Panc1 (cell line): ENCODE data around the gene CD4. TPM values are rescaled to one million over a fixed set of nuclear protein-coding genes. Genes with fewer than 3 reads are reported as not detected.

ENCODE experiments used
- ATAC-seq: fragments of 200-7000 bp; cut with Tn5 transposase; 2 replicates; pipeline ENCODE4 v1.9.1; 2020; ENCODE audit warnings: mild to moderate bottlenecking, moderate library complexity
- BruUV-seq: library from RNA; stranded (reverse); fragments of 400-500 nt; replicated peaks from 2 replicates; lab custom pipeline; 2021; lab: Mats Ljungman, UMichigan
- CTCF ChIA-PET: fragments of 300-600 bp; sonication (Branson Sonifier 250); formaldehyde crosslinking; loops from one replicate; lab custom pipeline; 2022; ENCODE audit warnings: antibody characterized with exemption; lab: Charles Lee
- POLR2A ChIA-PET: fragments of 300-600 bp; sonication (Branson Sonifier 250); formaldehyde crosslinking; loops from one replicate; lab custom pipeline; 2022; ENCODE audit warnings: antibody characterized with exemption; lab: Charles Lee
- DNase-seq: peaks from one replicate; pipeline ENCODE4 v3.0.0-alpha.2; 2010; ENCODE audit warnings: low read depth, low spot score
- H3K27ac ChIP-seq: 2 replicates; pipeline ENCODE4 v1.5.1; 2011; ENCODE audit warnings: mild to moderate bottlenecking, low read length, inconsistent platforms
- H3K27me3 ChIP-seq: fragments of 200-500 bp; sonication (Bioruptor generic); 2 replicates; pipeline ENCODE4 v1.6.0; 2014; ENCODE audit warnings: low read length, inconsistent platforms; ENCODE audit not compliant: control insufficient read depth, insufficient read depth
- H3K36me3 ChIP-seq: fragments of 200-500 bp; sonication (Bioruptor generic); 2 replicates; pipeline ENCODE4 v1.5.1; 2014; ENCODE audit warnings: inconsistent platforms, mild to moderate bottlenecking, low read length, moderate library complexity; ENCODE audit not compliant: control insufficient read depth, insufficient read depth
- H3K4me1 ChIP-seq: 2 replicates; pipeline ENCODE4 v1.5.1; 2011; ENCODE audit warnings: inconsistent platforms, mild to moderate bottlenecking, low read length, moderate library complexity; ENCODE audit not compliant: control insufficient read depth, insufficient read depth
- H3K4me3 ChIP-seq, 2 experiments: 2 replicates each; pipeline ENCODE4 v1.5.1; 2011 to 2012; ENCODE audit warnings: low read depth in 2 of 2, low read length in 2 of 2, mild to moderate bottlenecking in 2 of 2, inconsistent platforms in 1 of 2, moderate library complexity in 1 of 2
- H3K9me3 ChIP-seq: fragments of 200-500 bp; sonication (Bioruptor generic); 2 replicates; pipeline ENCODE4 v1.5.1; 2014; ENCODE audit warnings: low read depth, mild to moderate bottlenecking, inconsistent platforms, low read length, moderate library complexity; ENCODE audit not compliant: control insufficient read depth, insufficient read depth
- POLR2AphosphoS5 ChIP-seq: IDR thresholded peaks from 2 replicates; pipeline ENCODE4 v1.6.1; 2012; ENCODE audit warnings: mild to moderate bottlenecking, low read depth, low read length, moderate library complexity
- REST ChIP-seq, 2 experiments: IDR thresholded peaks; 2 replicates each; pipeline ENCODE4 v1.6.1; 2011 to 2012; ENCODE audit warnings: low read depth in 2 of 2, control low read depth in 1 of 2, low read length in 1 of 2, mild to moderate bottlenecking in 1 of 2, moderate library complexity in 1 of 2; ENCODE audit not compliant: insufficient read depth in 1 of 2
- SIN3A ChIP-seq: IDR thresholded peaks from 2 replicates; pipeline ENCODE4 v1.6.1; 2012; ENCODE audit warnings: low read depth, mild to moderate bottlenecking, low read length, moderate library complexity, borderline replicate concordance; ENCODE audit not compliant: insufficient read depth
- TCF7L2 ChIP-seq: IDR thresholded peaks from 2 replicates; pipeline ENCODE4 v1.6.1; 2011; ENCODE audit warnings: mild to moderate bottlenecking, low read depth, low read length, inconsistent platforms
- in situ Hi-C: cut with HindIII; loops from 2 replicates; pipeline ENCODE4 v1.10.0; 2016; ENCODE audit warnings: low sequenced_read_pairs, low pct_unique_long_range_greater_than_20kb
- intact Hi-C: fragments of 100-400 bp; cut with micrococcal nuclease; formaldehyde crosslinking; loops from one replicate; pipeline ENCODE4 v1.10.0; 2022; ENCODE audit not compliant: unreplicated experiment
- total RNA-seq: library from RNA; stranded (reverse); gene quantifications from one replicate; pipeline ENCODE4 v1.2.1, GENCODE V29; 2021; ENCODE audit not compliant: unreplicated experiment
- TF ChIP-seq, protein P1 (sequence below): fragments of 450-650 bp; IDR thresholded peaks from 2 replicates; pipeline ENCODE4 v1.5.1; 2017; ENCODE audit warnings: mild to moderate bottlenecking

Gene CD4
- total RNA-seq, 1 experiment from 2014 or later: 0.23 TPM

- peaks cover 7% of the 10 kb centered on the region for H3K4me1 ChIP-seq
- ChIA-PET CTCF (no interaction called here), POLR2A (no interaction called here)
- peaks cover 10% of the 10 kb centered on the region for H3K36me3 ChIP-seq
- ATAC-seq (no peak), DNase-seq (no peak)
- no peak overlapping the region for H3K27ac ChIP-seq
- H3K9me3 ChIP-seq: no peaks in the 10 kb centered on the region
- TF ChIP-seq POLR2AphosphoS5: no peak
- TF ChIP-seq SIN3A: no peak
- TF ChIP-seq TCF7L2: no peak
- BruUV-seq: no TSS peak
- H3K4me3 ChIP-seq: no peak overlapping the region
- no peaks in the 10 kb centered on the region for H3K27me3 ChIP-seq
- in situ Hi-C loops: no loop called here
- intact Hi-C loops: no loop called here
Measured at GRCh38 chr12:6846316-6846869, 57.1 kb downstream of the CD4 start.

DNA sequence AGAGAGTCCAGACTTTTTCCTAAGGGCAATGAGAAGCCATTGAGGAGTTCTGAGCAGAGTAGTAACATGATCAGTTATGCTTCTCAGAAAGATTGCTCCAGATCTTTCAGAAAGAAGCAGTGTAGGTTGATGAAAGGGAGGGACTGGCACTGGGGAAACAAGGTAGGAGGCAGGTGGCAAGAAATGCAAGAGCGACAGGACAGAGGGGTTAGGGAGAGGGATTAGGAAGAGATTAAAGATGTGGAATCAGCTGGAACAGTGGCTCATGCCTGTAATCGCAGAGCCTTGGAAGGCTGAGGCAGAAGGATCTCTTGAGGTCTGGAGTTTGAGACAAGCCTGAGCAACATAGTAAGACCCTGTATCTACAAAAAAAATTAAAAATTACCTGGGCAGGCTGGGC, 58.3 kb downstream of the CD4 start:
- CTCF ChIA-PET: no interaction called here
- H3K27me3 ChIP-seq: no peaks in the 10 kb centered on the region
- H3K36me3 ChIP-seq: peaks cover 10% of the 10 kb centered on the region

More for the DNA sequence above, 58.3 kb downstream of the CD4 start:
- H3K9me3 ChIP-seq: no peaks in the 10 kb centered on the region
- H3K27ac ChIP-seq: no peak overlapping the region
- H3K4me3 ChIP-seq: no peak overlapping the region
- intact Hi-C loops: no loop called here
- DNase-seq (no peak), ATAC-seq (no peak)
- no TSS peak for BruUV-seq
- POLR2A ChIA-PET: no interaction called here
- H3K4me1 ChIP-seq: peaks cover 7% of the 10 kb centered on the region
- in situ Hi-C loops: no loop called here
- TF ChIP-seq, protein P1, sequence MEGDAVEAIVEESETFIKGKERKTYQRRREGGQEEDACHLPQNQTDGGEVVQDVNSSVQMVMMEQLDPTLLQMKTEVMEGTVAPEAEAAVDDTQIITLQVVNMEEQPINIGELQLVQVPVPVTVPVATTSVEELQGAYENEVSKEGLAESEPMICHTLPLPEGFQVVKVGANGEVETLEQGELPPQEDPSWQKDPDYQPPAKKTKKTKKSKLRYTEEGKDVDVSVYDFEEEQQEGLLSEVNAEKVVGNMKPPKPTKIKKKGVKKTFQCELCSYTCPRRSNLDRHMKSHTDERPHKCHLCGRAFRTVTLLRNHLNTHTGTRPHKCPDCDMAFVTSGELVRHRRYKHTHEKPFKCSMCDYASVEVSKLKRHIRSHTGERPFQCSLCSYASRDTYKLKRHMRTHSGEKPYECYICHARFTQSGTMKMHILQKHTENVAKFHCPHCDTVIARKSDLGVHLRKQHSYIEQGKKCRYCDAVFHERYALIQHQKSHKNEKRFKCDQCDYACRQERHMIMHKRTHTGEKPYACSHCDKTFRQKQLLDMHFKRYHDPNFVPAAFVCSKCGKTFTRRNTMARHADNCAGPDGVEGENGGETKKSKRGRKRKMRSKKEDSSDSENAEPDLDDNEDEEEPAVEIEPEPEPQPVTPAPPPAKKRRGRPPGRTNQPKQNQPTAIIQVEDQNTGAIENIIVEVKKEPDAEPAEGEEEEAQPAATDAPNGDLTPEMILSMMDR: no peak
- TF ChIP-seq SIN3A (no peak), REST (IDR thresholded peaks at IDR 0.05; ENCODE audit: insufficient read depth in 1 of 2, low read depth in 2 of 2, low read length in 1 of 2) (no peak), TCF7L2 (no peak), POLR2AphosphoS5 (no peak)
